B cell (primary cell): Measurements from ENCODE around the gene FAM216B. TPM values are rescaled to one million over a fixed set of nuclear protein-coding genes. Genes with fewer than 3 reads are reported as not detected.

Experiments
- ATAC-seq: fragments of 200-7000 bp; cut with Tn5 transposase; one replicate; pipeline ENCODE4 v1.10.0; 2021; ENCODE audit warnings: low read depth, mild to moderate bottlenecking, moderate number of reproducible peaks, moderate library complexity
- CTCF ChIA-PET: fragments of 350-600 bp; sonication (Branson Sonifier 250); formaldehyde crosslinking; loops from one replicate; lab custom pipeline; 2021; ENCODE audit warnings: antibody characterized with exemption, inconsistent platforms; lab: Charles Lee
- POLR2A ChIA-PET: fragments of 350-600 bp; sonication (Branson Sonifier 250); formaldehyde crosslinking; loops from one replicate; lab custom pipeline; 2021; ENCODE audit warnings: antibody characterized with exemption; lab: Charles Lee
- DNase-seq: peaks from one replicate; pipeline ENCODE4 v3.0.0; 2013
- H2AFZ ChIP-seq: 2 replicates; pipeline ENCODE4 v1.6.1; 2012; ENCODE audit warnings: mild to moderate bottlenecking, low read depth, low read length; ENCODE audit not compliant: insufficient read depth, poor library complexity, severe bottlenecking
- H3K27ac ChIP-seq, 2 donors: 1 replicate in 1 of 2; 2 replicates in 1 of 2; pipeline ENCODE4 v1.5.1; 2012 to 2013; ENCODE audit warnings: low read length in 2 of 2, mild to moderate bottlenecking in 2 of 2, moderate library complexity in 1 of 2
- H3K27me3 ChIP-seq, 4 experiments: fragments of 200-600 bp in 1 of 4; sonication (generic) in 1 of 4; replicated peaks in 1 of 4; 1 replicate in 2 of 4; 2 replicates in 2 of 4; pipeline versions ENCODE4 v1.6.1 to v1.7.0; 2013 to 2016; ENCODE audit warnings: low read length in 3 of 4, mild to moderate bottlenecking in 2 of 4, mixed read lengths in 1 of 4, moderate library complexity in 1 of 4; ENCODE audit not compliant: insufficient read depth in 4 of 4, control insufficient read depth in 3 of 4; ENCODE audit errors: control extremely low read depth in 1 of 4
- H3K36me3 ChIP-seq, 2 experiments: replicated peaks in 1 of 2; 1 replicate in 1 of 2; 2 replicates in 1 of 2; pipeline versions ENCODE4 v1.6.1 to v1.7.1; 2013; ENCODE audit warnings: low read length in 1 of 2; ENCODE audit not compliant: insufficient read depth in 2 of 2, control insufficient read depth in 1 of 2; ENCODE audit errors: control extremely low read depth in 1 of 2, extremely low read depth in 1 of 2
- H3K4me1 ChIP-seq, 2 donors: fragments of 200-600 bp in 1 of 2; sonication (generic) in 1 of 2; 1 replicate in 1 of 2; 2 replicates in 1 of 2; pipeline versions ENCODE4 v1.5.1 to v1.6.1; 2013 to 2017; ENCODE audit warnings: low read length in 2 of 2; ENCODE audit not compliant: control insufficient read depth in 2 of 2, insufficient read depth in 2 of 2
- H3K4me2 ChIP-seq: replicated peaks from 2 replicates; pipeline ENCODE3; 2012; ENCODE audit warnings: mild to moderate bottlenecking, low read depth, low read length; ENCODE audit not compliant: poor library complexity, severe bottlenecking
- H3K4me3 ChIP-seq, 5 experiments: fragments of 200-600 bp in 1 of 5; sonication (generic) in 1 of 5; 1 replicate in 3 of 5; 2 replicates in 2 of 5; pipeline versions ENCODE4 v1.5.1 to v1.7.0; 2011 to 2016; ENCODE audit warnings: low read length in 4 of 5, mild to moderate bottlenecking in 4 of 5, low read depth in 2 of 5, control low read depth in 1 of 5, moderate library complexity in 1 of 5; ENCODE audit not compliant: insufficient read depth in 1 of 5; ENCODE audit errors: control extremely low read depth in 1 of 5, extremely low read depth in 1 of 5
- H3K79me2 ChIP-seq: fragments of 200-600 bp; sonication (generic); one replicate; pipeline ENCODE4 v1.6.0; 2016; ENCODE audit warnings: low read length; ENCODE audit not compliant: control insufficient read depth, insufficient read depth
- H3K9ac ChIP-seq: fragments of 200-600 bp; sonication (generic); 2 replicates; pipeline ENCODE4 v1.6.1; 2017; ENCODE audit warnings: mild to moderate bottlenecking, low read length, moderate library complexity
- H3K9me3 ChIP-seq, 3 donors: one replicate each; pipeline versions ENCODE4 v1.6.1 to v1.7.1; 2013; ENCODE audit warnings: low read length in 2 of 3; ENCODE audit not compliant: control insufficient read depth in 2 of 3, insufficient read depth in 1 of 3; ENCODE audit errors: control extremely low read depth in 1 of 3
- H4K20me1 ChIP-seq: 2 replicates; pipeline ENCODE4 v1.6.0; 2012; ENCODE audit warnings: mild to moderate bottlenecking, low read length; ENCODE audit not compliant: insufficient read depth, control insufficient read depth, poor library complexity, severe bottlenecking
- H3K27ac Mint-ChIP-seq: one replicate; pipeline ENCODE4 v1.8.0; 2021; ENCODE audit warnings: mixed read lengths
- H3K27me3 Mint-ChIP-seq: one replicate; pipeline ENCODE4 v1.8.0; 2021; ENCODE audit warnings: mixed read lengths
- H3K4me1 Mint-ChIP-seq: one replicate; pipeline ENCODE4 v1.8.0; 2021; ENCODE audit warnings: mixed read lengths
- H3K4me3 Mint-ChIP-seq: one replicate; pipeline ENCODE4 v1.8.0; 2021; ENCODE audit warnings: mixed read lengths
- H3K9me3 Mint-ChIP-seq: one replicate; pipeline ENCODE4 v1.8.0; 2022; ENCODE audit warnings: mixed read lengths; ENCODE audit not compliant: insufficient read depth
- CTCF ChIP-seq: fragments of 200-600 bp; IDR thresholded peaks from one replicate; pipeline ENCODE4 v1.8.0; 2022; ENCODE audit warnings: antibody characterized with exemption, mild to moderate bottlenecking
- EZH2 ChIP-seq: IDR thresholded peaks from 2 replicates; pipeline ENCODE4 v1.6.1; 2012; ENCODE audit warnings: borderline replicate concordance, low read depth, mild to moderate bottlenecking, moderate library complexity, low read length; ENCODE audit not compliant: insufficient read depth, poor library complexity, severe bottlenecking
- WGBS: methylation state at CpG from one replicate; pipeline ENCODE4 v1.1.5; 2013; ENCODE audit warnings: missing lambda C conversion rate; ENCODE audit not compliant: insufficient coverage; 5-methylcytosine and 5-hydroxymethylcytosine counted together
- intact Hi-C: fragments of 100-400 bp; cut with micrococcal nuclease; formaldehyde crosslinking; loops from one replicate; pipeline ENCODE4 v1.10.0; 2022
- polyA plus RNA-seq: library from polyadenylated mRNA; depleted of rRNA; stranded (reverse); fragments of >200 nt; gene quantifications from 2 replicates; pipeline ENCODE4 v1.2.3, GENCODE V29; 2012
- total RNA-seq, 2 donors: library from RNA; stranded (reverse); fragments of 120-200 nt in 1 of 2; gene quantifications; 1 replicate in 1 of 2; 2 replicates in 1 of 2; pipeline versions ENCODE4 v1.2.3 to v1.2.4, GENCODE V29; 2013 to 2022

FAM216B gene
- total and polyA plus RNA-seq, 2 donors (not counting 1 experiment from before 2014, with no cell fraction given) = not detected

- Histone ChIP-seq H3K9me3 (no peaks in the 10 kb centered on the region), H3K36me3 (no peaks in the 10 kb centered on the region), H2AFZ (no peak overlapping the region), H3K4me1 (no peaks in the 10 kb centered on the region), H3K4me3 (no peak overlapping the region), H3K27ac (no peak overlapping the region), H3K27me3 (peaks cover 0 to 3% (median 0%) of the 10 kb centered on the region in 4 experiments), H3K79me2 (no peaks in the 10 kb centered on the region), H4K20me1 (no peaks in the 10 kb centered on the region), H3K4me2 (no peak overlapping the region), H3K9ac (no peak overlapping the region)
- ChIA-PET CTCF (no interaction called here), POLR2A (no interaction called here)
- Mint-ChIP-seq H3K4me3 (no peak overlapping the region), H3K27ac (no peak overlapping the region), H3K4me1 (no peaks in the 10 kb centered on the region), H3K9me3 (peaks cover 4% of the 10 kb centered on the region), H3K27me3 (peaks cover 3% of the 10 kb centered on the region)
- 88% methylated on average over 5 of the region's 7 CpGs for WGBS
- ATAC-seq = no peak
- no peak for TF ChIP-seq EZH2
- TF ChIP-seq CTCF = no peak
- intact Hi-C loops = no loop called here
- DNase-seq = no peak
These were observed 5.3 kb downstream of the FAM216B start for GRCh38 chr13:42786715-42787114.

GRCh38 chr13:42788601-42789000 is 7.2 kb downstream of the FAM216B start:
- H3K4me2 ChIP-seq = no peak overlapping the region
- H3K4me3 Mint-ChIP-seq = no peak overlapping the region
- no peak overlapping the region for H3K9ac ChIP-seq
- H4K20me1 ChIP-seq = no peaks in the 10 kb centered on the region
- H3K9me3 ChIP-seq = peaks cover 0 to 4% (median 3%) of the 10 kb centered on the region in 3 donors
- no peak overlapping the region for H3K27ac Mint-ChIP-seq
- H3K9me3 Mint-ChIP-seq = peaks cover 4% of the 10 kb centered on the region
- no peak overlapping the region for H3K4me3 ChIP-seq
- H3K4me1 Mint-ChIP-seq = no peaks in the 10 kb centered on the region
- no peaks in the 10 kb centered on the region for H3K4me1 ChIP-seq
- H3K27me3 Mint-ChIP-seq = no peaks in the 10 kb centered on the region
- WGBS = 100% methylated on average over 2 of the region's 4 CpGs
- CTCF ChIA-PET = no interaction called here
- peaks cover 0 to 3% (median 0%) of the 10 kb centered on the region in 4 experiments for H3K27me3 ChIP-seq
- H3K79me2 ChIP-seq = no peaks in the 10 kb centered on the region
- H3K36me3 ChIP-seq = no peaks in the 10 kb centered on the region
- TF ChIP-seq EZH2 = no peak
- TF ChIP-seq CTCF = no peak
- intact Hi-C loops = no loop called here
- H3K27ac ChIP-seq = no peak overlapping the region
- ATAC-seq (no peak), DNase-seq (no peak)
- H2AFZ ChIP-seq = no peak overlapping the region
- POLR2A ChIA-PET = no interaction called here
